Measurements from ENCODE around the gene ASH1L. TPM values are rescaled to one million over a fixed set of nuclear protein-coding genes. Genes with fewer than 3 reads are reported as not detected.

The ASH1L gene
- total RNA-seq, 1 experiment from 2014 or later: 29.3 TPM

GRCh38 chr1:155466996-155467395 is 95.6 kb downstream of the ASH1L start:
- no peak for ATAC-seq

GRCh38 chr1:155466617-155466972 is 96.0 kb downstream of the ASH1L start:
- TF ChIP-seq SMAD3 (CRISPR knock-in tag; IDR thresholded peaks at IDR 0.05; ENCODE audit: borderline replicate concordance) (no peak), JUN (CRISPR knock-in tag; IDR thresholded peaks at IDR 0.05) (no peak), FOXP1 (CRISPR knock-in tag; IDR thresholded peaks at IDR 0.05; ENCODE audit: borderline replicate concordance) (no peak), NFYB (CRISPR knock-in tag; conservative IDR thresholded peaks at IDR 0.05; ENCODE audit: low read depth) (no peak), ZNF219 (CRISPR knock-in tag; IDR thresholded peaks at IDR 0.05; ENCODE audit: borderline replicate concordance) (no peak), ELF4 (CRISPR knock-in tag; IDR thresholded peaks at IDR 0.05; ENCODE audit: low read depth) (no peak), FOXK1 (CRISPR knock-in tag; IDR thresholded peaks at IDR 0.05) (no peak), ATF3 (CRISPR knock-in tag; conservative IDR thresholded peaks at IDR 0.05) (no peak), ZNF396 (CRISPR knock-in tag; IDR thresholded peaks at IDR 0.05; ENCODE audit: borderline replicate concordance) (no peak), NR1H2 (CRISPR knock-in tag; IDR thresholded peaks at IDR 0.05) (no peak)
- Mint-ChIP-seq H3K4me3 (no peak overlapping the region), H3K4me1 (no peaks in the 10 kb centered on the region), H3K27me3 (ENCODE audit: low read depth) (no peaks in the 10 kb centered on the region), H3K9me3 (peaks cover 8% of the 10 kb centered on the region), H3K36me3 (peaks cover 12% of the 10 kb centered on the region), H3K27ac (no peak overlapping the region)
- ATAC-seq: no peak
- no peak for DNase-seq (ENCODE audit: low spot score)
- POLR2A ChIA-PET: no interaction called here
- CTCF ChIA-PET: no interaction called here

More at GRCh38 chr1:155466996-155467395, 95.6 kb downstream of the ASH1L start:
- Mint-ChIP-seq H3K4me1 (no peaks in the 10 kb centered on the region), H3K27ac (no peak overlapping the region), H3K27me3 (ENCODE audit: low read depth) (no peaks in the 10 kb centered on the region), H3K9me3 (peaks cover 12% of the 10 kb centered on the region), H3K36me3 (peaks cover 16% of the 10 kb centered on the region), H3K4me3 (no peak overlapping the region)
- POLR2A ChIA-PET: no interaction called here
- no peak for DNase-seq (ENCODE audit: low spot score)
- no peak for TF ChIP-seq ZNF671 (CRISPR knock-in tag; IDR thresholded peaks at IDR 0.05)
- TF ChIP-seq MYBL2 (CRISPR knock-in tag; IDR thresholded peaks at IDR 0.05): no peak
- TF ChIP-seq JUN (CRISPR knock-in tag; IDR thresholded peaks at IDR 0.05): no peak
- no peak for TF ChIP-seq HMGXB4 (CRISPR knock-in tag; IDR thresholded peaks at IDR 0.05)
- no peak for TF ChIP-seq TEAD4 (CRISPR knock-in tag; IDR thresholded peaks at IDR 0.05)
- CTCF ChIA-PET: no interaction called here

- DNase-seq (ENCODE audit: low spot score) (no peak), ATAC-seq (no peak)
- no peaks in the 10 kb centered on the region for H3K4me1 Mint-ChIP-seq
- CTCF ChIA-PET: interaction anchor here (1.0 kb wide), 1 partner anchor 28 kb away, joined by 4 read pairs; no protein-coding TSS in a partner anchor
- peak overlapping the region; percentile 67; the same call in 1 of the 2 replicates for H3K27ac Mint-ChIP-seq
- no peaks in the 10 kb centered on the region for H3K27me3 Mint-ChIP-seq (ENCODE audit: low read depth)
- no peaks in the 10 kb centered on the region for H3K9me3 Mint-ChIP-seq
- POLR2A ChIA-PET: no interaction called here
- H3K36me3 Mint-ChIP-seq: 0 out of 2 replicates have a peak, but pooled peaks cover 4% of the 10 kb centered on the region
- H3K4me3 Mint-ChIP-seq: no peak overlapping the region
- TF ChIP-seq ATF3 (CRISPR knock-in tag; conservative IDR thresholded peaks at IDR 0.05) (no peak), TP53 (CRISPR knock-in tag; IDR thresholded peaks at IDR 0.05) (no peak), OVOL2 (CRISPR knock-in tag; IDR thresholded peaks at IDR 0.05; ENCODE audit: borderline replicate concordance) (no peak)
Observed at GRCh38 chr1:155463865-155464650, 98.5 kb downstream of the ASH1L start.

- ChIA-PET CTCF (no interaction called here), POLR2A (no interaction called here)
- Mint-ChIP-seq H3K9me3 (no peaks in the 10 kb centered on the region), H3K27ac (no peak overlapping the region), H3K27me3 (ENCODE audit: low read depth) (no peaks in the 10 kb centered on the region), H3K4me1 (no peaks in the 10 kb centered on the region), H3K36me3 (0 out of 2 replicates have a peak, but pooled peaks cover 4% of the 10 kb centered on the region), H3K4me3 (no peak overlapping the region)
- no peak for ATAC-seq
- DNase-seq (ENCODE audit: low spot score): no peak
- TF ChIP-seq MLX (CRISPR knock-in tag; IDR thresholded peaks at IDR 0.05) (no peak), KAT7 (CRISPR knock-in tag; IDR thresholded peaks at IDR 0.05; ENCODE audit: borderline replicate concordance) (no peak), ZNF671 (CRISPR knock-in tag; IDR thresholded peaks at IDR 0.05) (no peak), E2F1 (CRISPR knock-in tag; IDR thresholded peaks at IDR 0.05) (no peak), CREB1 (CRISPR knock-in tag; IDR thresholded peaks at IDR 0.05) (no peak), NFATC4 (CRISPR knock-in tag; IDR thresholded peaks at IDR 0.05) (no peak), JUN (CRISPR knock-in tag; IDR thresholded peaks at IDR 0.05) (no peak), TEAD4 (CRISPR knock-in tag; IDR thresholded peaks at IDR 0.05) (no peak), MYBL2 (CRISPR knock-in tag; IDR thresholded peaks at IDR 0.05) (no peak), TP53 (CRISPR knock-in tag; IDR thresholded peaks at IDR 0.05) (no peak), ZNF263 (CRISPR knock-in tag; IDR thresholded peaks at IDR 0.05; ENCODE audit: low read depth) (no peak), ATF1 (CRISPR knock-in tag; IDR thresholded peaks at IDR 0.05) (no peak), ZNF416 (CRISPR knock-in tag; IDR thresholded peaks at IDR 0.05) (no peak), ZNF138 (CRISPR knock-in tag; conservative IDR thresholded peaks at IDR 0.05) (no peak)
Observed at GRCh38 chr1:155458111-155458510, 104.5 kb downstream of the ASH1L start.

Data from WTC11 (cell line).